ENCODE data around the gene PLB1. TPM values are rescaled to one million over a fixed set of nuclear protein-coding genes. Genes with fewer than 3 reads are reported as not detected.

PLB1 gene
- polyA plus RNA-seq, 1 donor from 2014 or later: 2.8 TPM

- H3K79me2 ChIP-seq (replicated peaks; ENCODE audit: insufficient read depth, low read length): no peaks in the 10 kb centered on the region
- no peaks in the 10 kb centered on the region for H3K9me3 ChIP-seq (ENCODE audit: low read length)
- no peaks in the 10 kb centered on the region for H3K36me3 ChIP-seq (ENCODE audit: insufficient read depth, low read length)
- no peak overlapping the region for H2AFZ ChIP-seq (ENCODE audit: low read depth, low read length)
- TF ChIP-seq SMC3 (conservative IDR thresholded peaks at IDR 0.05; ENCODE audit: poor library complexity) (no peak), EZH2 (IDR thresholded peaks at IDR 0.05; ENCODE audit: borderline replicate concordance, insufficient read depth, low read length, poor library complexity, severe bottlenecking) (no peak), CTCF (IDR thresholded peaks at IDR 0.05; ENCODE audit: poor library complexity, severe bottlenecking) (no peak), REST (IDR thresholded peaks at IDR 0.05; ENCODE audit: borderline replicate concordance) (no peak), MXI1 (conservative IDR thresholded peaks at IDR 0.05; ENCODE audit: poor library complexity, severe bottlenecking) (no peak), POLR2AphosphoS5 (IDR thresholded peaks at IDR 0.05) (no peak), EP300 (conservative IDR thresholded peaks at IDR 0.05; ENCODE audit: poor library complexity, severe bottlenecking) (no peak), RAD21 (conservative IDR thresholded peaks at IDR 0.05) (no peak), TAF1 (IDR thresholded peaks at IDR 0.05; ENCODE audit: low read depth) (no peak)
- no peaks in the 10 kb centered on the region for H3K9me2 ChIP-seq (ENCODE audit: insufficient read depth, low read length)
- H3K27me3 ChIP-seq (ENCODE audit: insufficient read depth, low read depth, low read length): no peaks in the 10 kb centered on the region
- no peak overlapping the region for H3K4me2 ChIP-seq (ENCODE audit: low read length)
- H3F3A ChIP-seq (ENCODE audit: insufficient read depth, low read length, poor library complexity, severe bottlenecking): no peaks in the 10 kb centered on the region
- H4K20me1 ChIP-seq (ENCODE audit: insufficient read depth): no peaks in the 10 kb centered on the region
- H3K9ac ChIP-seq (ENCODE audit: low read length): no peak overlapping the region
- H3K4me3 ChIP-seq (ENCODE audit: low read length): no peak overlapping the region
- no peak overlapping the region for H3K27ac ChIP-seq (ENCODE audit: low read length)
Observed at GRCh38 chr2:28564346-28564745, 68.5 kb downstream of the PLB1 start.

- Histone ChIP-seq H3K9me2 (ENCODE audit: insufficient read depth, low read length) (no peaks in the 10 kb centered on the region), H2AFZ (ENCODE audit: low read depth, low read length) (no peak overlapping the region), H3F3A (ENCODE audit: insufficient read depth, low read length, poor library complexity, severe bottlenecking) (no peaks in the 10 kb centered on the region), H3K9me3 (ENCODE audit: low read length) (no peaks in the 10 kb centered on the region), H3K27ac (ENCODE audit: low read length) (no peak overlapping the region), H3K36me3 (ENCODE audit: insufficient read depth, low read length) (no peaks in the 10 kb centered on the region), H3K4me2 (ENCODE audit: low read length) (no peak overlapping the region), H3K27me3 (ENCODE audit: insufficient read depth, low read depth, low read length) (no peaks in the 10 kb centered on the region), H3K79me2 (replicated peaks; ENCODE audit: insufficient read depth, low read length) (no peaks in the 10 kb centered on the region), H3K9ac (ENCODE audit: low read length) (no peak overlapping the region), H4K20me1 (ENCODE audit: insufficient read depth) (no peaks in the 10 kb centered on the region), H3K4me3 (ENCODE audit: low read length) (no peak overlapping the region)
- TF ChIP-seq SMC3 (conservative IDR thresholded peaks at IDR 0.05; ENCODE audit: poor library complexity) (no peak), CTCF (IDR thresholded peaks at IDR 0.05; ENCODE audit: poor library complexity, severe bottlenecking) (no peak), POLR2AphosphoS5 (IDR thresholded peaks at IDR 0.05) (no peak), REST (IDR thresholded peaks at IDR 0.05; ENCODE audit: borderline replicate concordance) (no peak), TAF1 (IDR thresholded peaks at IDR 0.05; ENCODE audit: low read depth) (no peak), MXI1 (conservative IDR thresholded peaks at IDR 0.05; ENCODE audit: poor library complexity, severe bottlenecking) (no peak), EP300 (conservative IDR thresholded peaks at IDR 0.05; ENCODE audit: poor library complexity, severe bottlenecking) (no peak), RAD21 (conservative IDR thresholded peaks at IDR 0.05) (no peak)
Observed at GRCh38 chr2:28565033-28565432, 69.2 kb downstream of the PLB1 start.

Data from neural cell (in vitro differentiated cells).